Effector memory CD4-positive, alpha-beta T cell (primary cell): ENCODE measurements around the gene RBM6.

Source experiments
- DNase-seq, 3 donors: peaks; one replicate each; pipeline ENCODE4 v3.0.0-alpha.2; 2020
- H3K27ac ChIP-seq: 2 replicates; pipeline ENCODE4 v1.7.0; 2013; ENCODE audit warnings: mild to moderate bottlenecking, low read length, moderate library complexity; ENCODE audit not compliant: insufficient read depth, poor library complexity, severe bottlenecking
- H3K27me3 ChIP-seq: replicated peaks from 2 replicates; pipeline ENCODE4 v1.7.0; 2013; ENCODE audit warnings: mild to moderate bottlenecking, low read length; ENCODE audit not compliant: insufficient read depth, control insufficient read depth, poor library complexity, severe bottlenecking
- H3K36me3 ChIP-seq: 2 replicates; pipeline ENCODE4 v1.7.0; 2013; ENCODE audit warnings: mild to moderate bottlenecking, low read length, moderate library complexity; ENCODE audit not compliant: control insufficient read depth, insufficient read depth
- H3K4me1 ChIP-seq: 2 replicates; pipeline ENCODE4 v1.7.0; 2013; ENCODE audit warnings: low read length, mild to moderate bottlenecking; ENCODE audit not compliant: control insufficient read depth, insufficient read depth, poor library complexity, severe bottlenecking
- H3K4me3 ChIP-seq: 2 replicates; pipeline ENCODE4 v1.7.0; 2013; ENCODE audit warnings: low read length, low read depth, mild to moderate bottlenecking; ENCODE audit not compliant: insufficient read depth, poor library complexity, severe bottlenecking
- H3K9me3 ChIP-seq: 2 replicates; pipeline ENCODE4 v1.7.0; 2013; ENCODE audit warnings: mild to moderate bottlenecking, low read length, moderate library complexity; ENCODE audit not compliant: control insufficient read depth

RBM6 gene

DNA sequence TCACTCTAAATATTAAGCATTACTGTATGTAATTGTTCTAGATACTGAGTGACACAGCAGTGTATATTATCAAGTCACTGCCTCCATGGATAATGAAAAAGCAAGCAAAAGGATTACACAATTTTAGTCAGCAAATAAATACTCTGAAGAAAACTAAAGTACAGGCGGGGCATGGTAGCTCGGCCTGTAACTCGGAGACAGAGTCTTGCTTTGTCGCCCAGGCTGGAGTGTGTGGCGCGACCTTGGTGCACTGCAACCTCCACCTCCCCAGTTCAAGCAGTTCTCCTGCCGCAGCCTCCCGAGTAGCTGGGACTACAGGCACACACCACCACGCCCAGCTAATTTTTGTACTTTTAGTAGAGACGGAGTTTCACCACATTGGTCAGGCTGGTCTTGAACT is 32.7 kb downstream of the RBM6 start:
- H3K36me3 ChIP-seq, result peaks cover 37% of the 10 kb centered on the region

DNA sequence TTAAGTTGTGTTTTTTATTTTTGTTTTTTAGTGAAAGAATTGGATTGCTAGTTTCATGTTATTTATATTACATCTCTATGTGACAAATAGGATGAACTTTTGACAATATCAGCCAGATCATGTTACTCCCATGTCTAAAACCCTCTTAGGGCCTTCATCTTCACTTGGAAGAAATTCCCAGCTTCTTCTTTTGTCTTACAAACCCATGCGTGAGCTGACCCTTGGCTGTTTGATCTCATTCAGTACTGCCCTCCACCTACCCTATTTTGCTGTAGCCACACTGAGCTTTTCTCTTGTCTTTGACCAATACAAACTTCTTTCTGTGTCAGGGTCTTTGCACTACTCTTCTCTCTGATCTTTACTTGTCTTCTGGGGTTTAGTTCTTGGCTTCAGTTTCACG is 37.0 kb downstream of the RBM6 start:
- Histone ChIP-seq H3K4me1 (no peaks in the 10 kb centered on the region), H3K27ac (no peak overlapping the region), H3K9me3 (no peaks in the 10 kb centered on the region), H3K4me3 (no peak overlapping the region), H3K36me3 (peaks cover 30% of the 10 kb centered on the region), H3K27me3 (no peaks in the 10 kb centered on the region)
- no peak for DNase-seq

More for the DNA sequence above, 32.7 kb downstream of the RBM6 start:
- no peaks in the 10 kb centered on the region for H3K4me1 ChIP-seq
- no peak overlapping the region for H3K4me3 ChIP-seq
- H3K27ac ChIP-seq, result no peak overlapping the region
- no peaks in the 10 kb centered on the region for H3K9me3 ChIP-seq
- no peak for DNase-seq
- H3K27me3 ChIP-seq, result no peaks in the 10 kb centered on the region

DNA sequence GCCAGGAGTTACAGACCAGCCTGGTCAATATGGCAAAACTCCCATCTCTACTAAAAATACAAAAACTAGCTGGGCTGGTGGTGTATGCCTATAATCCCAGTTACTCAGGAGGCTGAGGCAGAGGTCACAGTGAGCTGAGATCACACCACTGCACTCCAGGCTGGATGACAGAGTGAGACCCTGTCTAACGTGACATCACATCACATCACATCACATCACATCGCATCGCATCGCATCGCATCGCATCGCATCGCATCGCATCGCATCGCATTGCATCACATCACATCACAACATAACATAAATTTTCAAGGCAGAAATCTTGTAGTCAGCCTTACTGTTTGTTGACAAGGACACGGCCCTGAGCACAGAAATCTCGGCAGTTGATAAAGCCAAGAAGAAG is 44.4 kb downstream of the RBM6 start:
- no peak for DNase-seq
- Histone ChIP-seq H3K27ac (no peak overlapping the region), H3K9me3 (no peaks in the 10 kb centered on the region), H3K27me3 (no peaks in the 10 kb centered on the region), H3K4me1 (no peaks in the 10 kb centered on the region), H3K4me3 (no peak overlapping the region), H3K36me3 (peaks cover 7% of the 10 kb centered on the region)

DNA sequence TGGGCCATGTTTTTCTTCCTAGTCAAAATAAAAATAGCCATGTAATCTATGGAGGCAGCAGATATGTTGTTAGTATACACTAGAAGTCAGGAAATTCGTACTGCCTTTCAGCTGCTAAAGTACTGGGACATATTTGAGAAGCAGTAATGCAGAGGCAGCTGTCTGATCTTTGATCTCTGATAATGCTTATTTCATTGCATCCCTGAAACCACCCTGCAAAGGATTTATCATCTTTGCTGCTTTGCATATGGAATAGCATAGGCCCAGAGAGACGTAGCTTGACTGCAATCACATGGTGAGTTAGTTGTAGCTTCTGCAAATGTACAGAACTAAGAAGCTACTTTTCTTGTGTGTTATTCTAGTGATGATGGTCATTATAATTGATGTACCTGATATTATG is 52.4 kb downstream of the RBM6 start:
- no peak overlapping the region for H3K27ac ChIP-seq
- H3K4me1 ChIP-seq, result no peaks in the 10 kb centered on the region
- no peak for DNase-seq
- H3K27me3 ChIP-seq, result no peaks in the 10 kb centered on the region
- H3K4me3 ChIP-seq, result no peak overlapping the region
- H3K36me3 ChIP-seq, result peaks cover 6% of the 10 kb centered on the region
- H3K9me3 ChIP-seq, result no peaks in the 10 kb centered on the region

DNA sequence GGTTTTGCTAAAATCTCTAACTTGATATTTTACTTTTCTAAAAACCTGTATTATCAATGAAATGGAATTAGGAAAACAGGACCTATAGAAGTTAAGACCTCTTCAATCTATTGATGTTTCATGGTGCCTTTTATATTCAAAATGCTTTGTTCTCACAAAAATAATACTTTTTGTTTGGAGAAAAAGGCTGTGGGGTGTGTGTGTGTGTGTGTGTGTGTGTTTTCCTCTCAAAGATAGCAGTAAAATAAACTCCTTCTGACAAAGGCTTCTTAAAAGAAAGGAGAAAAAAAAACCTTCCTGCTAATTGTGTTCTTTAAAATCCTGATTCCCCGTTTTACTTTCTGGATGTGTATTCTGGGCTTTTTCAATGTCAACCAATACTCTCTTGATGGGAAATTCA is 54.5 kb downstream of the RBM6 start:
- Histone ChIP-seq H3K27ac (no peak overlapping the region), H3K9me3 (no peaks in the 10 kb centered on the region), H3K4me1 (no peaks in the 10 kb centered on the region), H3K27me3 (no peaks in the 10 kb centered on the region), H3K4me3 (no peak overlapping the region), H3K36me3 (peaks cover 15% of the 10 kb centered on the region)
- DNase-seq, result no peak

DNA sequence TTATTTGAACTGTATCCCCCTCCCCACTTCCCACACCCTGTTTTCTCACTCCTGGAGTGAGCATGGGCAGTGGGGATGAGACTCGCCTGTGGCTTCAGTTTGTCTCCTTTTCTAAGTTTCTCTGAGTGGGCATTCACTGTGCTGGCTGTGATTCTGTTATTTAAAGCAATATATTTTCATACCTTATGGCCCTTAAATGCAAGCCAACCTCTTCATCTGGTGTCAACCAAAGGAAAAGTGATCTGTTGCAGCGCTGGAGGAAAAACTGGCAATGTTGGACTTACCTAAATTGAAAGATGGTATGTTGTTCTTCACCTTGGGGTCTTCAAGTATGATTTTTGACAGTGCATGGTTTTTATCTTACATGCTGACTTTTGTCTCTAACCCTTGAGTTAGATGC is 56.1 kb downstream of the RBM6 start:
- H3K9me3 ChIP-seq, result no peaks in the 10 kb centered on the region
- H3K4me3 ChIP-seq, result no peak overlapping the region
- DNase-seq, result no peak
- peaks cover 22% of the 10 kb centered on the region for H3K36me3 ChIP-seq
- no peaks in the 10 kb centered on the region for H3K27me3 ChIP-seq
- no peaks in the 10 kb centered on the region for H3K4me1 ChIP-seq
- H3K27ac ChIP-seq, result no peak overlapping the region

DNA sequence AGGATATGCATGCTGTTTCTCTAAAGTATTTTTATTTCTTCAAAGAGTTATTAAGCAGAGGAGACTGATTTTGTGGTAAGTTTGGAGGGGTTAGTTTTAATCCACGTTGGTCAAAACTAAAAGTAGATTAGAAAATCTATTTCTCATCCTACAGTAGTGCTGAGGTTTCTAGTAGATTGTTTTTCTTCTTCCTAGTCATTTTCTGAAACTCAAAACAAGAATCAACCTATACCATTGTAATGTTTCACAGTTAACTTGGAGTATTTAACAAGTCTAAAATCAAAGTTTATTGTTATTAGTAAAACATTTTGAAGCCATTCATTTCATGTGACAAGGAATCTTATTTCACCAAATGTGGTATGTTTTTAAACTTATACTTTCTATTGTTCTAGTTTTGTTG is 57.9 kb downstream of the RBM6 start:
- Histone ChIP-seq H3K9me3 (no peaks in the 10 kb centered on the region), H3K4me3 (no peak overlapping the region), H3K27ac (no peak overlapping the region), H3K4me1 (no peaks in the 10 kb centered on the region), H3K27me3 (no peaks in the 10 kb centered on the region), H3K36me3 (peaks cover 22% of the 10 kb centered on the region)
- DNase-seq, result no peak

DNA sequence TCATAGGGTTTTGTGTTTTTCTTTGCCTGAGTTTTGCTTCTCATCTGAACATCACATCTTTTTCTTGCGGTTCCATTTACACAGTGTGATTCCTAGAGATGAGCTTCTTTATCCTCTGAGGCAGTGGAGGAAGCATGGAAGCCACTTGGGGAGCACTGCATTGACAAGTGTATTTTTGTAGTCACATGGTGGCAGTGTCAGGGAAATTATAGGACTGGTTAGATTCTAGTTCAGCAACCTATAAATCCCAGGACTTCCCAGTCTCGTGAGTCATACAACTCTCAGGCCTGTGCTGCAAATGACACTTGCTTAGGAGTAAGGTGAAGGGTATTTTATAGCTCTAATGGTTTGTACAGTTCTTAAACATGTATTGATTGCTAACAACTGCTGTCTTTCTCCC is 58.4 kb downstream of the RBM6 start:
- no peaks in the 10 kb centered on the region for H3K9me3 ChIP-seq

DNA sequence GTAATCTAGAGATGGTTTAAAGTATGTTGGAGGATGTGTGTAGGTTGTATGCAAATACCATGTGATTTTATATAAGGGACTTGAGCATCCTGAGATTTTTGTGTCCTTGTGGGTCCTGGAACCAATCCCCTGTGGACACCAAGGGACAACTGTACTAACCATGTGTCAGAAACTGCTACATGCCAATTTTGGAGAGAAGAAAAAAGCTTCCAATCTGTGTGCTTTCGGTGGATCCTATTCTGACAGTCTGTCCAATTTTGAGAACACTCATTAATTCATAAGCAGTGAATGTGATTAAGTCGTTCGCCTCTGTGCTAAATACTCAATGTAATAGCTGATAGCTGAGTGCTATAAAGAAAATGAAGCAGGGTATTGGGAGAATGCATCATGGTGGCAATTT is 61.6 kb downstream of the RBM6 start:
- H3K27me3 ChIP-seq, result no peaks in the 10 kb centered on the region
- H3K27ac ChIP-seq, result no peak overlapping the region
- DNase-seq, result no peak
- no peaks in the 10 kb centered on the region for H3K9me3 ChIP-seq
- H3K36me3 ChIP-seq, result peaks cover 16% of the 10 kb centered on the region
- H3K4me3 ChIP-seq, result no peak overlapping the region
- H3K4me1 ChIP-seq, result no peaks in the 10 kb centered on the region

More for the DNA sequence above, 58.4 kb downstream of the RBM6 start:
- no peaks in the 10 kb centered on the region for H3K4me1 ChIP-seq
- no peak for DNase-seq
- no peaks in the 10 kb centered on the region for H3K27me3 ChIP-seq
- peaks cover 22% of the 10 kb centered on the region for H3K36me3 ChIP-seq
- H3K4me3 ChIP-seq, result no peak overlapping the region
- H3K27ac ChIP-seq, result no peak overlapping the region

DNA sequence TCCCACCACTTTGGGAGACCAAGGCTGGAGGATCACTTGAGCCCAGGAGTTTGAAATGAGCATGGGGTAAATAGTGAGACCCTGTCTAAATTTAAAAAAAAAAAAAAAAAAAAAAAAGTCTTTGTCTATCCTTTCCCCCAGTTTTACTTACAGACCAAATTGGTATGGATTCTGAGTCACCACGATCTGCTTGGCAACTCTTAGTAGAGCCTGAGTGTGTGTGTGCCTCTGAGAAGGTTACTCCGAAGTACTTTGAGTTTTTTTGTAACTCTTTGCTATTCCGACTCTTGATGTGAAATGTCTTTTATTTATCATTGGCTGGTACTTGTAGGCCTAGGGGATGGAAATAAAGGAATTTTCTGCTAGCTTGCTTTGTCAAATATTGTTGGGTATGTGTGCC is 63.3 kb downstream of the RBM6 start:
- H3K27me3 ChIP-seq, result no peaks in the 10 kb centered on the region
- no peak overlapping the region for H3K27ac ChIP-seq
- DNase-seq, result no peak
- no peaks in the 10 kb centered on the region for H3K9me3 ChIP-seq
- peaks cover 16% of the 10 kb centered on the region for H3K36me3 ChIP-seq
- no peaks in the 10 kb centered on the region for H3K4me1 ChIP-seq
- no peak overlapping the region for H3K4me3 ChIP-seq

DNA sequence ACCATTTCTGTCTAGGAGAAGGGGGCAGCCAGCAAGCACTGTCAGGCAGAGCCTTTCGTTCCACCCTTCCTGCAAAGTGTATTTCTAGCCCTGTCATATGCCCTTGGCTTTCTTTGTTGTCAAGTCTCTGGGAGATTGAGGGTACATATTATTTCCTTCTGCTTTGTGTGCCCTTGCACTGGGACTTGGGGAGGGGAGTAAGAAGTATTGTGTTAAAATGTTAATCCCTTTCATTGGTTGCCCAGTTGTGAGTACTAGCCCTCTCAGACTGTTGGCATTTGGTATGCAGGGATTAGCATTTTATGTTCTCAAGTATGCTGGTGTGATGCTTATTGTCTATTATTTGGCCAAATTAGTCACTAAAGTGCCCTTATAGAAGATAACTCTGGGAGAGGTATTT is 63.9 kb downstream of the RBM6 start:
- Histone ChIP-seq H3K4me1 (no peaks in the 10 kb centered on the region), H3K27me3 (no peaks in the 10 kb centered on the region), H3K36me3 (peaks cover 12% of the 10 kb centered on the region), H3K4me3 (no peak overlapping the region), H3K27ac (no peak overlapping the region), H3K9me3 (no peaks in the 10 kb centered on the region)
- no peak for DNase-seq
